LHCN-M2 (cell line): ENCODE data around the gene CALML3. TPM values are rescaled to one million over a fixed set of nuclear protein-coding genes. Genes with fewer than 3 reads are reported as not detected.
"Not testable (repeated sequence)": the region's sequence is repeated elsewhere in the genome, so short reads cannot be mapped to it uniquely, and the experiment has no call there.

ENCODE experiments used
- DNase-seq: peaks from one replicate; pipeline ENCODE4 v3.0.0-alpha.2; 2012; ENCODE audit warnings: low read depth
- total RNA-seq: library from RNA; depleted of rRNA; stranded (reverse); fragments of >200 nt; gene quantifications from 2 replicates; pipeline ENCODE4 v1.2.3, GENCODE V29; 2014

CALML3 gene
- total RNA-seq, 1 experiment from 2014 or later, result not detected

DNA sequence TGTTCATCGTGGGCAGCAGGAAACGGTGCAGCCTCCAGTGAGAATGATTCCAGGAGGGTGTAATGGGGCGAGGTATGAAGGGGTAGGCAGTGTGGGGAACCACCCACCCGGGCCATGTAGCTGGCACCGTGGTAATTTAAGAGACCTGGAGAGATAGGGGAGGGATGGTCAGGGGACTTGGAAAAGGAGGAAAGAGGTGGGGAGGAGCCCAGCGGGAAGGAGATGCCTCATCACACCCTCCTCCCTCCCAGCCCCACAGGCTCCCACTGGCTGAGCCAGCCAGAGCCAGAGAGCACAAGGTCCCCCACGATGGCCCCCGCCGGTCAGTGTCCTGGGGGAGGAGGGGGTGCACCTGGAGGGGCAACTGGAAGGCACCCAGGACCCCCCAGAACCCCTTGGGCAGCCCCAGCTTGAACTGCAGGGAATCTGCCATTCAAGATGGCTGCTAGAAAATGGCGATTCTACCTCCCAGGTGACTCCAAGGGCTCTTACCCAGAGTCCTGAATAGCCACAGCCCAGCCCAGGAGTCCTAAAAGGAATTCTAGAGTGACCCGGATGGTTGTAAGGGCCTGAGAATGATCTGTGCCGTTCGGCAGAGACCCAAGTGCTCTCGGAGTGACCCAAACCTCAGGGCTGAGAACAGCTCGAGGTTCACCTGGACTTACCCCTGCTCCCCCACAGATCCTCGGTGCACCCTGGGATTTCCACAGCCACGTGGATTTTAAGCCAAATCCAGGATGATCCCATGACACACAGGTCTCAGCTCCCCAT, 28.8 kb downstream of the CALML3 start:
- no peak for DNase-seq

DNA sequence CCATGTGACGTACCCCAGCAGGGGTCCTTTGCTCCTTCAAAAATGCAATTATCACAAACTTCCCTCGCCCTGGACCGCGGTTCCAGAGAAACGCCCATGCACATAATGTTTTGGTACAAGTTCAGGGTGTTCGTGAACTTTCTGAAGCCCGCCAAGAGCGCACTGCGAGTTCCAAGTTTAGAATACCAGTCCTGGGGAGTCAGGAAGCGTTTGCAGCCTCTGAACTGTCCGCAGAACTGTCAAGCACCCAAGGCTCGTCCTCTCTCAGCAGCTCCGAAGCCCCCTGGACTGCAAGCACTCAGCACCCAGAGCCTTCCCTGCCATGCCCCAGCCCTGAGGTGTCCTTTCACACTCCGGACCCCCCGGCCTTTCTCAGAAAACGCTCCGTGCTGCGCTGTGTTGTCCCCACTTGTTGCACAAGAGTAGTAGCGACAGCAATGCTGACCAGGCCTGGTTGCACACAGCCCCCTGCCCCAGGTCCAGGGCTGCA, 30.3 kb downstream of the CALML3 start:
- no peak for DNase-seq

- DNase-seq, result no peak
These were observed 31.1 kb downstream of the CALML3 start for GRCh38 chr10:5555881-5556280.

- no peak for DNase-seq
These were observed 31.8 kb downstream of the CALML3 start for GRCh38 chr10:5556576-5556975.

DNA sequence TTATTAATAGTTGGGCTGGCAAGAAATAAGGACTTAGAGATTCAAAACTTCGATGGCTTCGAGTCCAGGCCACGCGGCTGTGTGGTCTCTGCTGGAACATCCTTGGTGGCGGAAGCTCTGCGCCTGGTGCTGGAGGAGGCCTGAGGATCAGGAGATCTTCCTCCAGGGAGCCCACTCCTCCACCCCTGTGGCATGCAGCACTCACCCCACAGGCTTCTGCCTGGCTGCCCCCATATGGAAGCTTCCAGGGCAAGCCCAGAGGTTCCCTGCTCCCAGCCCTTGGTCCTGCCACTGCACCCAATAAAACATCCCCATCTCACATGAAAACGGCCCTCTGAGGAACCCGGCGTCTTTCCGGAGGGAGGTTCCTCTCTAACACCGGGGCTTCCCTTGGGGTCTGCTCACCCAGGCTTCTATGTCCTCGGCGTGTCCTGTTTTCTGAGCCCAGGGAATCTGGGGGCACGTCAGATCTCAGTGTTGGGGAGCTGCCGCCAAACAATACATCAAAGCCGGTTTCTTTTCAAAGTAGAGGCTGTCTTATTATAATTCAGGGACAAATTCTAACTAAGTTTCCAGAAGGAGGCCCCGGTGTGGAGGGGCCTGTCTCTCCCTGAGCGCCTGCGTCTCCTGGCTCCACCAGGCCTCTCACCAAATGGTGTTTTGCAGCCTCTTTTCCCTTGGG, 32.4 kb downstream of the CALML3 start:
- no peak for DNase-seq

DNA sequence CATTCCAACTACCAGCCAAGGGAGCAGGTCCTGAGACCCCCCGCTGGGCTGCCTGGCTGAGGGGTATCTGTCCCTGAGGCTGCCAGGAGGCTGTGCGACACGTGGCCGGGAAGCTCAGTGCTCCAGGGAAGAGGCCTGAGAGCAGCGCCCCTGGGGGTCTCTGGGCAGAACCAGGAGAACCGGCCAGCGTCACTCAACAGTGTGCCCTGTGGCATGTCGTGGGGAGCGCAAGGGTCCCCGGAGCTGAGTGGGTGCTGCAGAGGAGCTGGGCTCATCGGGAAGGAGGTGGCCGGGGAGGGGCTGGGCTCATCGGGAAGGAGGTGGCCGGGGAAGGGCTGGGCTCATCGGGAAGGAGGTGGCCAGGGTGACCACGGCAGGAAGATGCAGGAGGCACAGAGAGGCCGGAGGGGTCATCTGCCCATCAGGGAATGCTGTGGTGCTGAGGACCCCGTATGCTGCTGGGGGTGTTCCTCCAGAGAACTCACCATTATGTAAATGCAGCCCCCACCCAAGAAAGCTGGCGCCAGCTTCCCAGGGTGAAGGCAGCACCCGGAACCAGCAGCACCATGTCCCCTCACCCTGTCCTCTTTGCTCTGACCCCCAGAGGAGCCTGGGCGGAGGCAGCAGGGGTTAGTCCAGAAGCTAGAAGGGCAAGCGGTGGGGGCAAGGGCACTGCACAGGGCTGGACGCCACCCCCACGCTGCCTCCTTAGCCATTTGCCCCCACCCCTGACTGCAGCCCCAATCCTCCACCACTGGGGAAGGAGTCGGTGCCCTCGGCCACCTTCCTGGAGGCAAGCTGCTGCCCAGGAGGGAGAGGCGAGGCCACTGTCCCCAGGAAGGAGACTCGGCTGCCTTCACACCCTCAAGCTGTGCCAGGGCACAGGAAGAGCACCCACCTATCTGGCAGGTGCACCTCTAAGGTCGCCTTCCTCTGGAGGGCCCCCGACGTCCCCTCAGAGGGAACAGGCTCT, 33.3 kb downstream of the CALML3 start:
- no peak for DNase-seq

GRCh38 chr10:5559022-5559421, 34.3 kb downstream of the CALML3 start:
- not testable (repeated sequence) for DNase-seq

DNA sequence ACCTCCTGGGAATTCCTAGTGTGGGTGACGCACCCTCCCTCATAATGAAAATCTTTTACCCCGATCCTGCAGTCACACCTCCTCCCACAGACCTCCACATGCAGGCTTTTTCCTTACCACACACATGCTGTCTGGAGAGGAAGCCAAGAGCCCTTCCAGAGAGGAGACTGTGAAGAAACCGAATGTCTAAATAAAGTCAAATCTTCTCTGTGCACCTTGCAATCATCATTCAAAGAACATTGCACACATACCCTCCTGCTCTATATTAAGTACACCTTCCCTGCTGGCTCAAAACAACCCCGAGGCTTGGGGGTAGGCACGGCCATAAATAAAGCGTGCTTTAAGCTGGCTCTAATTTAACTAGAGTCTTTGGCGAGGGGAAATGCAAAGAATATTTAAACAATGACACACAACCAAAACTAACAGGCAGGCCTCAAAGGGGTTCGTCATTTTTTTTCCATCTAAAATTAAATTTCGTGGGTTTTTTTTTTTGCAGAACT, 34.9 kb downstream of the CALML3 start:
- DNase-seq, result no peak

- DNase-seq, result no peak
These were observed 35.5 kb downstream of the CALML3 start for GRCh38 chr10:5560142-5560816.

DNA sequence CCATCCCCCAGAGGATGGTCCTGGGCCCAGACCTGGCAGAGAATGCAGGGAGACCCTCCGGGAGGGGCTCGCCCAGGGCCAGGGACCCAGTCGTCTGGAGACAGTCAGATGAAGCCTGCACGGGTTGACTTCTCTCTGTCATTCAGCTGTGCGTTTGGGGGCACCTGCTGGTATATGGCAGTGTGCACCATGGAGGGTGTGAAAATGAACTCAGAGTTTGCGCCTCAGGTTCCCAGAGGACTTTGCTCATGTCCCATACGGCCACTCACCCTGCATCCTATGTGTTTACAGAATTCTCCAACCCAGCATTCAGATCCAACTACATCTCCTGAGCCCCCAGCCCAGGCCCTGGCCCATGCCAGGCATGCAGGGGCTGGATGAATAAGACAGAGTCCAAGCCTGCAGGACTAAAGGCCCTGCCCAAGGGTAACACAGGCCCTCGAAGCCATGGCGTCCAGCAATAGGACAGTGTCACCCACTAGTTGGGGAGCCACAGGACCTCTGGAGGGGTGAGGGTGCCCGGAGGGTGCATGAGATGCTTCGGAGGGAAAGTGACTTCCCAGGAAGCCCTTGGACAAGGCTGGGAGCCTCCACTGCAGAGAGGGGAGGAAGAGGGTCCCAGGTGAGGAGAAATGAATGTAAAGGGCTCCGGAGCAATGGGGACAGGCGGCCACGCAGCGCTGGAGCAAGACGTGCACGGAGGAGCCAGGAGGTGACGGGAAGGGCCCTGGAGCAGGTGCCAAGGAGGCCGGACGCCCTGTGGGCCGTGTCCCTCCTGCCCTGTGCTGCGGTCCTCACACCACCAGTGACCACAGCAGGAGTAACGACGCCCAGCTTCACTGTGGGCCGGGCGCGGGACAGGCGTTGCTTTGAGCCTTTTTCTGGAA, 36.3 kb downstream of the CALML3 start:
- no peak for DNase-seq

DNA sequence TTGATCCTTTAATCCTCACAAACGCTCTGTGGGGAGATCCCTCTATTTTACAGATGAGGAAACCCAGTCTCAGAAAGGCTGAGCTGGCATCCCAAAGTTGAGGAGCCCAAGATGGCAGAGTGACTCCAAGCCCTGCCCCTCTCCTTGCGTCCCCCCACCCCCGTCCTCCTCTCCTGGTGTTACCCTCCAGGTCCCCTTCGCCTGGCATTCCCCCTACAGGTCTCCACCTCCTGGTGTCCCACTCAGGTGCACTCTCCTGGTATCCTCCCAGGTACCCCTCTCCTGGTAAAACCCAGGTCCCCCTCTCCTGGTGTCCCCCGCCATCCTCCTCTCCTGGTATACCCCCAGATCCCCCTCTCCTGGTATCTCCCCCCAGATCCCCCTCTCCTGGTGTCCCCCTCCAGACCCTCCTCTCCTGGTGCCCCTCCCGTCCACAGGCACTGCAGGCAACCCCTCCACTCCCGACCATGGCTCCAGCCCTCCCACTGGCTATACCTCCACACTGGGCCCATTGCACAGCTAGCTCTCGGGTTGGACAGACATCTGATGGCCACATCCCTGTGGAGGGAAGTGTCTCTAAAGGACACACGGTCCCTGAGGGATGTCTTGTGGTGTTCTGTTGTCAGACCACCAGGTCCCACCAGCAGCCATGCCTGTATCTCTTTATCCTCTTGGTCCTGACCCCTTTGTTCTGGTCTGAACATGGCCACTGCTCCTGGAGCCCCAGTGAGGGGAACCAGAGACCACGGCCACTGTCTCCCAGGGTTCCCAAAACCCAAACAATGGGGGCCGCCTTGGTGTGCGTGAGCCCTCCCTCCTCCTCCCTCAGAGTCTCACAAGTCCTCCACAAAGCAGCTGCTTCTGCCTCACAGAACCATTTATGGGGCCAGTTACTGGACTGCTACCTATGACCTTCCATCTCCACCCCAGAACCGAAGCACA, 37.2 kb downstream of the CALML3 start:
- no peak for DNase-seq

DNA sequence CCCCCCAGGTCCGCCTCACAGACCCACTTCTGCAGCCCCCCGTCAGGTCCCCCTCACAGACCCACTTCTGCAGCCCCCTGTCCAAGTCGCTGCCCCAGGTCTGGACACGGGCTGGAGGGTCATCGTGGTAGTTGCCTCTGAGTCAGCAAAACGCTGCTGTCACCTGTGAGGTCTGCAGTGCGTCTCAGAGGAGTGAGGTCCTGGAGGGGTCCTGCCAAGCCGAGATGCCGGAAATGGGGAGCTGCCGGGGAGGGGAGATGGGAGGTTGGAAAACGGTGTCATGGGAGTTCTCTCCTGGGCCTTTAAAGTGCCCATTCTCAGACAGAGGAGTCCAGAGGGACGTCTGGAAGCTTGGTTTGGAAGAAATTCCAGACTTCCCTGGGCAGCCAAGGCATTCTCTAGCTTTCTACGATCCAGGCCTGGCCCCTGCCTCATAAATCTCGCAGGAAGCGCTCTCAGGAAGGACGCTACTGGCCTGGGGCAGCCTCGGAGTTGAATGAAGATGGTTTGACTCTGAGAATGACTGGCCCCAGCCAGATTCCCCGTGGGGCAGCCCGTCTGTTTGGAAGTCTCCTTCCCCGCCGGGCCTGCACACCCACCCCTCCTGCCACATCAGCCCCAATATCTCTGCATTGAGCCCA, 38.7 kb downstream of the CALML3 start:
- no peak for DNase-seq

- DNase-seq, result peak; percentile 64
These were observed 39.3 kb downstream of the CALML3 start for GRCh38 chr10:5563991-5564536.

DNA sequence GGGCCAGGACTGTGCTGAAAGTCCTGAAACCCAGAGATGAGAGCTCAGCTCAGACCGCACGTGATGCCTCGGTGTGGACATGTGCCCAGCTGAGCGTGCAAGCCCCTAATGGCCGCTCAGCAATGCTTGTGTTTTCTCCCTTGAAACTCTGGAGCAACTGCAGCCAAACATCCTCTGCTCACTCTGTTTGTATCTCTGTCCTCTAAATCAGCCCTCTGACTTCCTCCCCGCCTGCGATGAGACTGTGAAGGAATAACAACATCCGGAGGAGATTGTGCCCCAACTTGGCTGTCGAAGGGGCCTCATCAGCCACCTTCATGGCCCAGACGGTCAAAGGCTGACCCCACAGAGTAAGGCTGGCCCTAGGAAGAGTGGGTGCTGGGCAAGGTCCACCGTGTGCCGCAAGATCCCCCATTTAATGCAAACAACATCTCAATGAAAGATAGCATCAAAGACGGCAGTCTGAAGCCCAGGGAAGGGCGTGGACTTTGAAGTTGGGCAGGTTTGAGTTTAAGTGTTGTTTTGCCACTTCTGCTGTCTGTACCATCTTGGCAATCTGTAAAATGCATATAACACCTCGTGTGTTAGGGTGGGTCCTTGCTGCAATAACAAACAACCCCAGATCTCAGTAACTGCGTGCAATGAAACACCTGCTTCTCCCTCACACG, 39.9 kb downstream of the CALML3 start:
- DNase-seq, result no peak

DNA sequence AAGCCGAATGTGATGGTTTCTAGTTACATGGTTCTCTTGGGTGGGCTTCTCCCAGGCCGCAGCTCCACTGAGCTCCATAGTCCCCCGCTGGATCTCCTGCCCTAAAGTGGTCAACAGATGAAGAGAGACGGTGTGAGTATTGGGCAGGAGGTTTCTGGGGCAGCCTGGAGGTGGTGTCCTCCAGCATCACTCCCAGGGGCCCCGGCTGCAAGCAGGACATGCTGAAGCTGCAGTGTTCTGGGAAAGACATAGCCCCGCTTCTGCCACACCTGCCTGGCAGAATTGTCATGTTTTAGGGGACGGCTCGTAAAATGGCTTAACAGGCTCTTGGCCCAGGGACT, 40.4 kb downstream of the CALML3 start:
- no peak for DNase-seq

GRCh38 chr10:5565671-5566581, 41.2 kb downstream of the CALML3 start:
- peak; percentile 94 for DNase-seq

DNA sequence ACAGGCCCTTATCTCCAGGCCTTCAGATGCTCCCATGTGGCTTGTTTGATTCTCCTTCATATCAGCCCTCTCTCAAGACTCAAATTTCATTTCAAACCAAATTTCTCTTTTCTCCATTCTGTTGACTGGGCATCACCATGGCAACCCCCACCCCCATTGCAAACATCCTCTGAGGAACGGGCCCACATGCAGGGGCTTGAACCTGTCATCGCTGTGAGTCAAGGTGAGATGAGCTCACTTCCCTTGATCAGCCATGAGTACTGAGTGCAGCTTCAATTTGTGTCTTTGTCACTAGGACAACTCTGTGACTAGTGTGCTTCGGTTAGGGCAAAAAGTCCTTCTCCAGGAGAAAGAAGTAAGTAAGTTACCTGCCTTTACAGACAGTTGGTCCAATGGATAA, 41.9 kb downstream of the CALML3 start:
- DNase-seq, result peak; percentile 52
